GM12801 (cell line): Measurements from ENCODE around the gene ASF1A.

Experiments
- CTCF ChIP-seq: IDR thresholded peaks from one replicate; pipeline ENCODE4 v1.5.1; 2011; ENCODE audit warnings: control low read depth; ENCODE audit not compliant: insufficient read length; ENCODE audit errors: extremely low read depth

The ASF1A gene

GRCh38 chr6:118872318-118872717, 21.6 kb upstream of the ASF1A start:
- TF ChIP-seq CTCF: no peak

GRCh38 chr6:118872726-118873125, 21.2 kb upstream of the ASF1A start:
- no peak for TF ChIP-seq CTCF

DNA sequence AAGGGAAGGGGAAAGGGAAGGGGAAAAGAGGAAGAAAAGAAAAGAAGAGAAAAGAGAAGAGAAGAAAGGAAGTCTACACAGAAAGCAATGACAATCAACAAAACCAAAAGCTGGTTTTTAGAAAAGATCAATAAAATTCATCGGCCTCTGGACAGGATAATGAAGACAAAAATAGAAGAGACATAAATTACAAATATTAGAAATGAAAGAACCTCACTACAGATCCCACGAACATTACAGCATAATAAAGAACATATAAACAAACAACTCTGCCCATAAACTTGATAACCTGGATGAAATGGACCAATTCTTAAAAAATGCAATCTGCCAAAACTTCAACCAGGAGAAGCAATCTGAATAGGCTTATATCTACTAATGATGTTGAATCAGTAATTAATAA, 20.7 kb upstream of the ASF1A start:
- TF ChIP-seq CTCF: no peak

DNA sequence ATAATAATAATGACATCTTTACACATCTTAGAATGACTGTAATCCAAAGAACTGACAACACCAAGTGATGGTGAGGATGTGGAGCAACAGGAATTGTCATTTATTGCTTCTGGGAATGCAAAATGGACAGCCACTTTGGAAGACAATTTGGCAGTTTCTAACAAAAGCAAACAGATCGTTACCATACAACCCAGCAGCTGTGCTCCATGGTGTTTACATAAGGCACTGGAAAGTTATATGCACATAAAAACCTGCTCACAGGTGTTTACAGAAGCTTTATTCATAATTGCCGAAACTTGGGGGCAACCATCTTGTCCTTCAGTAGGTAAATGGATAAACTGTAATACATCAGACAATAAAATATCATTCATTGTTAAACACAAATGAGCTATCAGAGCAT, 18.3 kb upstream of the ASF1A start:
- no peak for TF ChIP-seq CTCF

DNA sequence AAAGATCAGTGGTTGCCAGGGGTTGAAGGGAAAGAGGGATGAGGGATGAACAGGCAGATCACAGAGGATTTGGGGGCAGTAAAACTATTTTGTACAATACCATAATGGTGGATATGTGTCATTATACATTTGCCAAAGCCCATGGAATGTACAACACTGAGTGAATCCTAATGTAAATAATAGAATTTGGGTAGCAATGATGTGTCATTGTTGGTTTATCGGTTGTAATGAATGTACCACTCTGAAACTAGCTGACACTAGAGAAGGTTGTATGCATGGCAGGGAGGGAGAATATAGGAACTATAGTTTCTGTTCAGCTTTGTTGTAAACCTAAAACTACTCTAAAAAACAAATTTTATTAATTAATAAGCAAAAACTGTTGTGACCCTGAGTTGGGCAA, 17.8 kb upstream of the ASF1A start:
- TF ChIP-seq CTCF: no peak

- TF ChIP-seq CTCF: no peak
Observed at GRCh38 chr6:118876814-118877213, 17.1 kb upstream of the ASF1A start.

DNA sequence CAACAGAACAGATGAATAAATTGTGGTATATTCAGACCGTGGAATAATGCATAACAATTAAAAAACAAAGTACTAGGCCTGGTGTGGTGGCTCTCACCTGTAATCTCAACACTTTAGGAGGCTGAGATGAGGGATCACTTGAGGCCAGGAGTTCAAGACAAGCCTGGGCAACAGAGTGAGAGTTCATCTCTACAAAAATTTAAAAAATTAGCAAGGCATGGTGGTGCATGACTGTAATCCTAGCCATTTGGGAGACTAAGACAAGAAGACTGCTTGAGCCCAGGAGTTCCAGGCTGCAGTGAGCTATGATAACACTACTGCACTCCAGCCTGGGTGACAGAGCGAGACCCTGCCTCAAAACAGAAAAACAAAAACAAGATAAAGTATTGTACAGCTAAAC, 16.1 kb upstream of the ASF1A start:
- TF ChIP-seq CTCF: no peak
